OCI-LY1 (cell line): ENCODE results near the gene ADARB2.

Source experiments
- EZH2 ChIP-seq: fragments of 200-600 bp; sonication (generic), shearing (Covaris generic); IDR thresholded peaks from 2 replicates; pipeline ENCODE4 v1.8.0; 2017; ENCODE audit warnings: borderline replicate concordance, mixed run types, mild to moderate bottlenecking, antibody characterized with exemption, low read length, moderate library complexity, mixed read lengths
- TF ChIP-seq, protein P1 (sequence below): fragments of 200-600 bp; sonication (generic), shearing (Covaris generic); IDR thresholded peaks from 2 replicates; pipeline ENCODE4 v1.5.1; 2017; ENCODE audit warnings: mild to moderate bottlenecking, antibody characterized with exemption, low read length, moderate library complexity, mixed read lengths

DNA sequence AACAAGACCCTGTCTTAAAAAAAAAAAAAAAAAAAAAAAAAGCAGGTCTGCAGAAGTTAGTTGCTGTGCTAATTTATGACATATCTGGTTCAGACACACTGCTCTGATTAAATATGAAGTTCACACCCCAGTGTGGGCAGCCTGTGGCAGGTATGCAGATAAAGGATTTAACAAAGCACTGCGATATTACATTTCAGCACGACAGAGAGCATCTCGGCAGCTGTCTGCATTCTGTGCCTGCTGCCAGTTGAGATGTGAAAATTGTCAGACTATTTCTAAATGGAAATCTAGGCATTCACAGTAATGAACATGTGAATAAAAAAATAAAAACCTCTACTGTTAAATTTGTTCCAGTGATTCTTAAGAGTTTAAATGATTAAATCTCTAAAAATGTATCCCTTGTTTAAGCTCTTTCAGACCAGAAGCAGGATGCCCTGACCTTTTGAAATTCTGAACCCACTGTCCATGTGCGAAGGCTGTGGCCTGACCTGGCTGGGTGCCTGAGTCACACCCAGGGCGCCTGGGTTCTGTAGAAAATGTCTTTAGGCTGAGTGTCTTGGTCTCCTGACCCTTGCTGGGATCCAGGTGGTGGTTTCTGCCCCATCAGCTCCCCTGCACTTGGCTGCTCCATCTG is 408.2 kb downstream of the ADARB2 start:
- TF ChIP-seq, protein P1, sequence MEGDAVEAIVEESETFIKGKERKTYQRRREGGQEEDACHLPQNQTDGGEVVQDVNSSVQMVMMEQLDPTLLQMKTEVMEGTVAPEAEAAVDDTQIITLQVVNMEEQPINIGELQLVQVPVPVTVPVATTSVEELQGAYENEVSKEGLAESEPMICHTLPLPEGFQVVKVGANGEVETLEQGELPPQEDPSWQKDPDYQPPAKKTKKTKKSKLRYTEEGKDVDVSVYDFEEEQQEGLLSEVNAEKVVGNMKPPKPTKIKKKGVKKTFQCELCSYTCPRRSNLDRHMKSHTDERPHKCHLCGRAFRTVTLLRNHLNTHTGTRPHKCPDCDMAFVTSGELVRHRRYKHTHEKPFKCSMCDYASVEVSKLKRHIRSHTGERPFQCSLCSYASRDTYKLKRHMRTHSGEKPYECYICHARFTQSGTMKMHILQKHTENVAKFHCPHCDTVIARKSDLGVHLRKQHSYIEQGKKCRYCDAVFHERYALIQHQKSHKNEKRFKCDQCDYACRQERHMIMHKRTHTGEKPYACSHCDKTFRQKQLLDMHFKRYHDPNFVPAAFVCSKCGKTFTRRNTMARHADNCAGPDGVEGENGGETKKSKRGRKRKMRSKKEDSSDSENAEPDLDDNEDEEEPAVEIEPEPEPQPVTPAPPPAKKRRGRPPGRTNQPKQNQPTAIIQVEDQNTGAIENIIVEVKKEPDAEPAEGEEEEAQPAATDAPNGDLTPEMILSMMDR: no peak
- TF ChIP-seq EZH2: no peak
